ENCODE measurements around the gene GALE. TPM values are rescaled to one million over a fixed set of nuclear protein-coding genes. Genes with fewer than 3 reads are reported as not detected.

GALE gene
- total and polyA plus RNA-seq, 2 of the 13 experiments (the other 11 are each of a cell fraction or from before 2014, with no cell fraction given), result 85.2 to 88.4 TPM

DNA sequence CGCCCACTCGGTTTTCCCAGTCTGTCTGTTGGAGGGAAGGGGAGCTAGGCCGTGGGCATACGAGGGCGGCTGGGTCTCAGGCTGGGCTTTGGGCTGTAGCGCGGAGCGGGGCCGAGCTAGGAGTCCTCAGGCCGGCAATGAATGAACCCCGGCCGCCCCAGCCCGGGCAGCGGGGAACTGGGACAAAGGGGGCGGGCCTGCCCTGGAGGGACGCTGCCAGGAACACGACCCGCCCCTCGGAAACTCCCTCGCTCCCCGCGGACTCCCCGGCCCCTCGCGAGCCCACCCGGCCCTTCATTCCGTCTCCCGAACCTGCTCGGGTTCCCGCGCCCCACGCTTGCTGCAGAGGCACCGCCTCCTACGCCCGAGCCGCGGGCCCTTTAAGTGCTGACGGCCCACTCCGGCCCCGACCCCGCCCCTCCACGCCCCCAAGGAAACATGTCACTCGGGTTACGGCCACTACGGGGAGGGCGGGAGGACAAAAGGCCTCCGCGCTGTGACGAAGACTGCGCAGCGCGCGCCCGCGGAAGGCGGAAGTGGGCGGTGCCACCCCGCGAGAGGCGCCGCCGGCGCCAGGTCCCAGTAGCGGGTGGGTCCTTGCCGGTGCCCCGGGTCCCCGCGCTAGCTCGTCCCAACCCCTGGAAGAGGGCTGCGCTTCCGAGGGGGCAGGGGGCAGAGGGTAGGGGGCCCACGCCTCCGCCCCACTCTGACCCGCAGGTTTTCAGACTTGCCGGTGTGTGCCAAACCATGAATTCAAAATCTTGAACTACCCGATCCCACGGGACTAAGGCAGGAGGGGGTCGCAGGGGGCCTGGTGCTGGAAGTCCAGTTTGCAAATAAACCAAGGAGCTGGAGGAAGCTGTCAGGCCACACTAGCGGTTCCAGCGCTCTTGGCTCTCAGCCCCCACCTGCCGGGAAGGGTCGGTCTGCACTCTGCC lies at the start of gene GALE (continued):
- peak; percentile 84 for TF ChIP-seq TFDP1 (CRISPR knock-in tag; IDR thresholded peaks at IDR 0.05; ENCODE audit: borderline replicate concordance)
- TF ChIP-seq MYC (CRISPR knock-in tag; IDR thresholded peaks at IDR 0.05; ENCODE audit: borderline replicate concordance), result peak; percentile 72
- TF ChIP-seq ZFP1 (CRISPR knock-in tag; IDR thresholded peaks at IDR 0.05), result no peak
- TF ChIP-seq ZNF839 (CRISPR knock-in tag; IDR thresholded peaks at IDR 0.05; ENCODE audit: borderline replicate concordance), result no peak
- no peak for TF ChIP-seq CBX1 (IDR thresholded peaks at IDR 0.05; ENCODE audit: low read depth)
- TF ChIP-seq GLI4 (CRISPR knock-in tag; IDR thresholded peaks at IDR 0.05; ENCODE audit: borderline replicate concordance), result 0 out of 2 replicates have a peak, but pooled peaks have one; percentile 61
- TF ChIP-seq FOXJ3 (CRISPR knock-in tag; IDR thresholded peaks at IDR 0.05; ENCODE audit: borderline replicate concordance), result no peak
- TF ChIP-seq SMAD9 (CRISPR knock-in tag; IDR thresholded peaks at IDR 0.05), result no peak; the same call in 1 of the 2 replicates
- TF ChIP-seq HCFC1 (IDR thresholded peaks at IDR 0.05; ENCODE audit: low read depth, low read length), result peak; percentile 59
- peak; percentile 90 for TF ChIP-seq THAP11 (CRISPR knock-in tag; IDR thresholded peaks at IDR 0.05)
- TF ChIP-seq ZNF589 (CRISPR knock-in tag; conservative IDR thresholded peaks at IDR 0.05), result peak; percentile 18
- TF ChIP-seq POLR2AphosphoS5 (IDR thresholded peaks at IDR 0.05; ENCODE audit: low read depth, low read length), result peak; percentile 86
- peak; percentile 91 for TF ChIP-seq RBFOX2 (IDR thresholded peaks at IDR 0.05; ENCODE audit: low read depth, low read length)
- no peak for TF ChIP-seq ZC3H4 (CRISPR knock-in tag; IDR thresholded peaks at IDR 0.05; ENCODE audit: borderline replicate concordance)
- TF ChIP-seq CENPT (CRISPR knock-in tag; IDR thresholded peaks at IDR 0.05; ENCODE audit: low read depth), result 0 out of 2 replicates have a peak, but pooled peaks have one; percentile 36
- peak; percentile 98 for TF ChIP-seq DR1 (CRISPR knock-in tag; IDR thresholded peaks at IDR 0.05)
- TF ChIP-seq ZNF737 (CRISPR knock-in tag; IDR thresholded peaks at IDR 0.05; ENCODE audit: borderline replicate concordance), result no peak
- TF ChIP-seq FOSL2 (CRISPR knock-in tag; IDR thresholded peaks at IDR 0.05), result peak; percentile 48
- TF ChIP-seq ZNF598 (CRISPR knock-in tag; IDR thresholded peaks at IDR 0.05; ENCODE audit: borderline replicate concordance), result no peak
- TF ChIP-seq ZNF362 (CRISPR knock-in tag; IDR thresholded peaks at IDR 0.05; ENCODE audit: borderline replicate concordance), result no peak
- peak; percentile 83; the same call in 1 of the 2 replicates for TF ChIP-seq MAZ (IDR thresholded peaks at IDR 0.05; ENCODE audit: borderline replicate concordance, low read depth, low read length)
- peak; percentile 89 for TF ChIP-seq MAZ (CRISPR knock-in tag; IDR thresholded peaks at IDR 0.05; ENCODE audit: low read depth)
- TF ChIP-seq, protein P1, sequence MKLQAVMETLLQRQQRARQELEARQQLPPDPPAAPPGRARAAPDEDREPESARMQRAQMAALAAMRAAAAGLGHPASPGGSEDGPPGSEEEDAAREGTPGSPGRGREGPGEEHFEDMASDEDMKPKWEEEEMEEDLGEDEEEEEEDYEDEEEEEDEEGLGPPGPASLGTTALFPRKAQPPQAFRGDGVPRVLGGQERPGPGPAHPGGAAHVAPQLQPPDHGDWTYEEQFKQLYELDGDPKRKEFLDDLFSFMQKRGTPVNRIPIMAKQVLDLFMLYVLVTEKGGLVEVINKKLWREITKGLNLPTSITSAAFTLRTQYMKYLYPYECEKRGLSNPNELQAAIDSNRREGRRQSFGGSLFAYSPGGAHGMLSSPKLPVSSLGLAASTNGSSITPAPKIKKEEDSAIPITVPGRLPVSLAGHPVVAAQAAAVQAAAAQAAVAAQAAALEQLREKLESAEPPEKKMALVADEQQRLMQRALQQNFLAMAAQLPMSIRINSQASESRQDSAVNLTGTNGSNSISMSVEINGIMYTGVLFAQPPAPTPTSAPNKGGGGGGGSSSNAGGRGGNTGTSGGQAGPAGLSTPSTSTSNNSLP (IDR thresholded peaks at IDR 0.05; ENCODE audit: low read depth, low read length), result no peak
